Measurements from ENCODE around the gene ACTC1. TPM values are rescaled to one million over a fixed set of nuclear protein-coding genes. Genes with fewer than 3 reads are reported as not detected.

Gene ACTC1
- total and polyA plus RNA-seq, 2 experiments from 2014 or later, result 26.2 to 35.9 TPM

GRCh38 chr15:34759992-34760391, 35.4 kb downstream of the ACTC1 start:
- H3K4me3 Mint-ChIP-seq, result no peak overlapping the region
- no peak overlapping the region for H3K4me2 ChIP-seq
- H3F3A ChIP-seq (replicated peaks; ENCODE audit: low read depth), result no peaks in the 10 kb centered on the region
- no peaks in the 10 kb centered on the region for H3K9me3 Mint-ChIP-seq
- no peak overlapping the region for H2AFZ ChIP-seq
- no peaks in the 10 kb centered on the region for H3K36me3 Mint-ChIP-seq (ENCODE audit: low read depth)
- no peaks in the 10 kb centered on the region for H3K79me2 ChIP-seq (replicated peaks; ENCODE audit: insufficient read depth)
- peaks cover 24% of the 10 kb centered on the region for H3K27me3 Mint-ChIP-seq (ENCODE audit: insufficient read depth, low read depth, poor library complexity)
- H4K20me1 ChIP-seq (replicated peaks; ENCODE audit: insufficient read depth), result no peaks in the 10 kb centered on the region
- no peaks in the 10 kb centered on the region for H3K36me3 ChIP-seq (ENCODE audit: insufficient read depth)
- DNase-seq (ENCODE audit: low spot score) (no peak), ATAC-seq (no peak)
- peaks cover 21% of the 10 kb centered on the region for H3K4me1 Mint-ChIP-seq
- TF ChIP-seq, protein P1, sequence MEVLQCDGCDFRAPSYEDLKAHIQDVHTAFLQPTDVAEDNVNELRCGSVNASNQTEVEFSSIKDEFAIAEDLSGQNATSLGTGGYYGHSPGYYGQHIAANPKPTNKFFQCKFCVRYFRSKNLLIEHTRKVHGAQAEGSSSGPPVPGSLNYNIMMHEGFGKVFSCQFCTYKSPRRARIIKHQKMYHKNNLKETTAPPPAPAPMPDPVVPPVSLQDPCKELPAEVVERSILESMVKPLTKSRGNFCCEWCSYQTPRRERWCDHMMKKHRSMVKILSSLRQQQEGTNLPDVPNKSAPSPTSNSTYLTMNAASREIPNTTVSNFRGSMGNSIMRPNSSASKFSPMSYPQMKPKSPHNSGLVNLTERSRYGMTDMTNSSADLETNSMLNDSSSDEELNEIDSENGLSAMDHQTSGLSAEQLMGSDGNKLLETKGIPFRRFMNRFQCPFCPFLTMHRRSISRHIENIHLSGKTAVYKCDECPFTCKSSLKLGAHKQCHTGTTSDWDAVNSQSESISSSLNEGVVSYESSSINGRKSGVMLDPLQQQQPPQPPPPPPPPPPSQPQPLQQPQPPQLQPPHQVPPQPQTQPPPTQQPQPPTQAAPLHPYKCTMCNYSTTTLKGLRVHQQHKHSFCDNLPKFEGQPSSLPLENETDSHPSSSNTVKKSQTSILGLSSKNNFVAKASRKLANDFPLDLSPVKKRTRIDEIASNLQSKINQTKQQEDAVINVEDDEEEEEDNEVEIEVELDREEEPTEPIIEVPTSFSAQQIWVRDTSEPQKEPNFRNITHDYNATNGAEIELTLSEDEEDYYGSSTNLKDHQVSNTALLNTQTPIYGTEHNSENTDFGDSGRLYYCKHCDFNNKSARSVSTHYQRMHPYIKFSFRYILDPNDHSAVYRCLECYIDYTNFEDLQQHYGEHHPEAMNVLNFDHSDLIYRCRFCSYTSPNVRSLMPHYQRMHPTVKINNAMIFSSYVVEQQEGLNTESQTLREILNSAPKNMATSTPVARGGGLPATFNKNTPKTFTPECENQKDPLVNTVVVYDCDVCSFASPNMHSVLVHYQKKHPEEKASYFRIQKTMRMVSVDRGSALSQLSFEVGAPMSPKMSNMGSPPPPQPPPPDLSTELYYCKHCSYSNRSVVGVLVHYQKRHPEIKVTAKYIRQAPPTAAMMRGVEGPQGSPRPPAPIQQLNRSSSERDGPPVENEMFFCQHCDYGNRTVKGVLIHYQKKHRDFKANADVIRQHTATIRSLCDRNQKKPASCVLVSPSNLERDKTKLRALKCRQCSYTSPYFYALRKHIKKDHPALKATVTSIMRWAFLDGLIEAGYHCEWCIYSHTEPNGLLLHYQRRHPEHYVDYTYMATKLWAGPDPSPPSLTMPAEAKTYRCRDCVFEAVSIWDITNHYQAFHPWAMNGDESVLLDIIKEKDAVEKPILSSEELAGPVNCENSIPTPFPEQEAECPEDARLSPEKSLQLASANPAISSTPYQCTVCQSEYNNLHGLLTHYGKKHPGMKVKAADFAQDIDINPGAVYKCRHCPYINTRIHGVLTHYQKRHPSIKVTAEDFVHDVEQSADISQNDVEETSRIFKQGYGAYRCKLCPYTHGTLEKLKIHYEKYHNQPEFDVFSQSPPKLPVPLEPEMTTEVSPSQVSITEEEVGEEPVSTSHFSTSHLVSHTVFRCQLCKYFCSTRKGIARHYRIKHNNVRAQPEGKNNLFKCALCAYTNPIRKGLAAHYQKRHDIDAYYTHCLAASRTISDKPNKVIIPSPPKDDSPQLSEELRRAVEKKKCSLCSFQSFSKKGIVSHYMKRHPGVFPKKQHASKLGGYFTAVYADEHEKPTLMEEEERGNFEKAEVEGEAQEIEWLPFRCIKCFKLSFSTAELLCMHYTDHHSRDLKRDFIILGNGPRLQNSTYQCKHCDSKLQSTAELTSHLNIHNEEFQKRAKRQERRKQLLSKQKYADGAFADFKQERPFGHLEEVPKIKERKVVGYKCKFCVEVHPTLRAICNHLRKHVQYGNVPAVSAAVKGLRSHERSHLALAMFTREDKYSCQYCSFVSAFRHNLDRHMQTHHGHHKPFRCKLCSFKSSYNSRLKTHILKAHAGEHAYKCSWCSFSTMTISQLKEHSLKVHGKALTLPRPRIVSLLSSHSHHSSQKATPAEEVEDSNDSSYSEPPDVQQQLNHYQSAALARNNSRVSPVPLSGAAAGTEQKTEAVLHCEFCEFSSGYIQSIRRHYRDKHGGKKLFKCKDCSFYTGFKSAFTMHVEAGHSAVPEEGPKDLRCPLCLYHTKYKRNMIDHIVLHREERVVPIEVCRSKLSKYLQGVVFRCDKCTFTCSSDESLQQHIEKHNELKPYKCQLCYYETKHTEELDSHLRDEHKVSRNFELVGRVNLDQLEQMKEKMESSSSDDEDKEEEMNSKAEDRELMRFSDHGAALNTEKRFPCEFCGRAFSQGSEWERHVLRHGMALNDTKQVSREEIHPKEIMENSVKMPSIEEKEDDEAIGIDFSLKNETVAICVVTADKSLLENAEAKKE (CRISPR knock-in tag; IDR thresholded peaks at IDR 0.05), result no peak
- no peak for TF ChIP-seq STAT1 (IDR thresholded peaks at IDR 0.05; ENCODE audit: unreplicated experiment)
- TF ChIP-seq POLR2AphosphoS5 (IDR thresholded peaks at IDR 0.05; ENCODE audit: low read depth), result no peak
- no peak for TF ChIP-seq EZH2 (IDR thresholded peaks at IDR 0.05; ENCODE audit: low read depth, unreplicated experiment)
- no peak for TF ChIP-seq EZH2phosphoT487 (IDR thresholded peaks at IDR 0.05; ENCODE audit: unreplicated experiment)
- TF ChIP-seq ZNF331 (CRISPR knock-in tag; IDR thresholded peaks at IDR 0.05; ENCODE audit: low read depth), result no peak
- TF ChIP-seq, protein P2, sequence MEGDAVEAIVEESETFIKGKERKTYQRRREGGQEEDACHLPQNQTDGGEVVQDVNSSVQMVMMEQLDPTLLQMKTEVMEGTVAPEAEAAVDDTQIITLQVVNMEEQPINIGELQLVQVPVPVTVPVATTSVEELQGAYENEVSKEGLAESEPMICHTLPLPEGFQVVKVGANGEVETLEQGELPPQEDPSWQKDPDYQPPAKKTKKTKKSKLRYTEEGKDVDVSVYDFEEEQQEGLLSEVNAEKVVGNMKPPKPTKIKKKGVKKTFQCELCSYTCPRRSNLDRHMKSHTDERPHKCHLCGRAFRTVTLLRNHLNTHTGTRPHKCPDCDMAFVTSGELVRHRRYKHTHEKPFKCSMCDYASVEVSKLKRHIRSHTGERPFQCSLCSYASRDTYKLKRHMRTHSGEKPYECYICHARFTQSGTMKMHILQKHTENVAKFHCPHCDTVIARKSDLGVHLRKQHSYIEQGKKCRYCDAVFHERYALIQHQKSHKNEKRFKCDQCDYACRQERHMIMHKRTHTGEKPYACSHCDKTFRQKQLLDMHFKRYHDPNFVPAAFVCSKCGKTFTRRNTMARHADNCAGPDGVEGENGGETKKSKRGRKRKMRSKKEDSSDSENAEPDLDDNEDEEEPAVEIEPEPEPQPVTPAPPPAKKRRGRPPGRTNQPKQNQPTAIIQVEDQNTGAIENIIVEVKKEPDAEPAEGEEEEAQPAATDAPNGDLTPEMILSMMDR (conservative IDR thresholded peaks at IDR 0.05; ENCODE audit: low read depth in 2 of 2), result no peak
- TF ChIP-seq, protein P3, sequence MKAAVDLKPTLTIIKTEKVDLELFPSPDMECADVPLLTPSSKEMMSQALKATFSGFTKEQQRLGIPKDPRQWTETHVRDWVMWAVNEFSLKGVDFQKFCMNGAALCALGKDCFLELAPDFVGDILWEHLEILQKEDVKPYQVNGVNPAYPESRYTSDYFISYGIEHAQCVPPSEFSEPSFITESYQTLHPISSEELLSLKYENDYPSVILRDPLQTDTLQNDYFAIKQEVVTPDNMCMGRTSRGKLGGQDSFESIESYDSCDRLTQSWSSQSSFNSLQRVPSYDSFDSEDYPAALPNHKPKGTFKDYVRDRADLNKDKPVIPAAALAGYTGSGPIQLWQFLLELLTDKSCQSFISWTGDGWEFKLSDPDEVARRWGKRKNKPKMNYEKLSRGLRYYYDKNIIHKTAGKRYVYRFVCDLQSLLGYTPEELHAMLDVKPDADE (IDR thresholded peaks at IDR 0.05), result no peak
- TF ChIP-seq, protein P4, sequence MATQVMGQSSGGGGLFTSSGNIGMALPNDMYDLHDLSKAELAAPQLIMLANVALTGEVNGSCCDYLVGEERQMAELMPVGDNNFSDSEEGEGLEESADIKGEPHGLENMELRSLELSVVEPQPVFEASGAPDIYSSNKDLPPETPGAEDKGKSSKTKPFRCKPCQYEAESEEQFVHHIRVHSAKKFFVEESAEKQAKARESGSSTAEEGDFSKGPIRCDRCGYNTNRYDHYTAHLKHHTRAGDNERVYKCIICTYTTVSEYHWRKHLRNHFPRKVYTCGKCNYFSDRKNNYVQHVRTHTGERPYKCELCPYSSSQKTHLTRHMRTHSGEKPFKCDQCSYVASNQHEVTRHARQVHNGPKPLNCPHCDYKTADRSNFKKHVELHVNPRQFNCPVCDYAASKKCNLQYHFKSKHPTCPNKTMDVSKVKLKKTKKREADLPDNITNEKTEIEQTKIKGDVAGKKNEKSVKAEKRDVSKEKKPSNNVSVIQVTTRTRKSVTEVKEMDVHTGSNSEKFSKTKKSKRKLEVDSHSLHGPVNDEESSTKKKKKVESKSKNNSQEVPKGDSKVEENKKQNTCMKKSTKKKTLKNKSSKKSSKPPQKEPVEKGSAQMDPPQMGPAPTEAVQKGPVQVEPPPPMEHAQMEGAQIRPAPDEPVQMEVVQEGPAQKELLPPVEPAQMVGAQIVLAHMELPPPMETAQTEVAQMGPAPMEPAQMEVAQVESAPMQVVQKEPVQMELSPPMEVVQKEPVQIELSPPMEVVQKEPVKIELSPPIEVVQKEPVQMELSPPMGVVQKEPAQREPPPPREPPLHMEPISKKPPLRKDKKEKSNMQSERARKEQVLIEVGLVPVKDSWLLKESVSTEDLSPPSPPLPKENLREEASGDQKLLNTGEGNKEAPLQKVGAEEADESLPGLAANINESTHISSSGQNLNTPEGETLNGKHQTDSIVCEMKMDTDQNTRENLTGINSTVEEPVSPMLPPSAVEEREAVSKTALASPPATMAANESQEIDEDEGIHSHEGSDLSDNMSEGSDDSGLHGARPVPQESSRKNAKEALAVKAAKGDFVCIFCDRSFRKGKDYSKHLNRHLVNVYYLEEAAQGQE (IDR thresholded peaks at IDR 0.05; ENCODE audit: unreplicated experiment), result no peak
- no peak for TF ChIP-seq ZNF114 (CRISPR knock-in tag; IDR thresholded peaks at IDR 0.05)
- no peak for TF ChIP-seq JUNB (IDR thresholded peaks at IDR 0.05; ENCODE audit: unreplicated experiment)
- no peak for TF ChIP-seq NANOG (IDR thresholded peaks at IDR 0.05; ENCODE audit: borderline replicate concordance)
- TF ChIP-seq CREB1 (CRISPR knock-in tag; IDR thresholded peaks at IDR 0.05; ENCODE audit: low read depth), result no peak
- H3K9me2 ChIP-seq (ENCODE audit: insufficient read depth), result no peaks in the 10 kb centered on the region
- H3K4me3 ChIP-seq, result no peak overlapping the region
- H3K27ac Mint-ChIP-seq, result no peak overlapping the region
- H3K27me3 ChIP-seq (ENCODE audit: insufficient read depth), result peaks cover 39% of the 10 kb centered on the region
- no peaks in the 10 kb centered on the region; the same call in 1 of the 2 replicates for H3K4me1 ChIP-seq (ENCODE audit: insufficient read depth)
- H3K27ac ChIP-seq (ENCODE audit: low read depth), result no peak overlapping the region
